Erythroblast (primary cell): ENCODE measurements around the gene GPR151.

ENCODE experiments used
- DNase-seq, 2 experiments: peaks; one replicate each; lab custom pipeline; 2025; lab: John Stamatoyannopoulos, UW
- GATA1 ChIP-seq: IDR thresholded peaks from 2 replicates; pipeline ENCODE4 v1.6.1; 2011; ENCODE audit warnings: low read depth, mild to moderate bottlenecking, control low read depth, low read length, moderate library complexity
- POLR2A ChIP-seq: IDR thresholded peaks from 2 replicates; pipeline ENCODE4 v1.6.1; 2011; ENCODE audit warnings: mild to moderate bottlenecking, low read length

Gene GPR151

DNA sequence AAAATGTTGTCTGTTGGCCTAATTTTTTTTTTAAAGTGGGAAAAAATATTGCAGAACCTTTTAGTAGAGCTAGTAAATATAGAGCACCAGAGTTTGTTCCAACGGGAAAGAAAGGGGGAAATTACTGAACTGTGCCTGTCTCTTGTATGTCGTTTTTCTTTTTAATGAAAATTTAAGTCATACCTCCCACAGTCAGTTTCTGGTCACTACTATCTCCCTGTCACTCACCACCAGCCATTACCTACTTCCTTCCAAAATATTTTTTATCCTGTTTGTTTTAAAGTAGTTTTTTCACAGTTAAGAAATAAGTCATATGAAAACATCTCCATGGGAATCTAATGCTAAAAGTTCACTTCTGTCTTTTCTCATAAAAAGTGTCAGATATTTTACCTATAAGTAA is 21.3 kb downstream of the GPR151 start:
- TF ChIP-seq GATA1 (no peak), POLR2A (no peak)
- DNase-seq: no peak

GRCh38 chr5:146490089-146490843 is 25.7 kb downstream of the GPR151 start:
- TF ChIP-seq GATA1 (no peak), POLR2A (no peak)
- DNase-seq: no peak

DNA sequence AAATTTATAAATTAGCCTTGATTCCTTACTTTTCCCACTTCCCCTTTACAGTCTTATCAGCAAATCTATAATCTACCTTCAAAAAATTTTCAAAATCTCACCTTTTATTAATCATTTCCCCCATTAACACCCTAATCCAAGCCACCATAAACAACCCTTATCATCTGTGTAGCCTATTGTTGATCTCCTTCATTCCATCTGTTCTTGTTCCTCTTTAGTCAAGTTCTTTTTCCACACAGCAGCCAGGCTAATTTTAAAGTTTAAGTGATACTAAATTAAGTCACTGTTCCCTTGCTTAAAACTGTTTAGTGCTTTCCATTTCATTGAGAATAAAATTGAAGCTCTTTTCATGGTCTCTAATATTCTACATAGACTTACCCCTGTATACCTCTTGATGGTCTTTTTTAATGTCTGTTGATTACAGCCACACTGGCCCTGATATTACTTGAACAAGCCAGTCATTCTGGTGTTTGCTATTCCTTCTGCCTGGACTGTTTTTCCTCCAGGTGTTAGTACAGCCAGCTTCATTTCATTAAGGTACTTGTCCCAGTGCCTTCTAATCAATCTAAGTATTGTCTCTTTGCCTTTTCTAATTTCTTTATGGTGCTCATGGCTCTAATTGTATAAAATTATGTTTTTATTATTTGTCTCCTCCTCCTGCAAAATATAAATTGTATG is 31.1 kb downstream of the GPR151 start:
- TF ChIP-seq POLR2A (no peak), GATA1 (no peak)
- DNase-seq: no peak

DNA sequence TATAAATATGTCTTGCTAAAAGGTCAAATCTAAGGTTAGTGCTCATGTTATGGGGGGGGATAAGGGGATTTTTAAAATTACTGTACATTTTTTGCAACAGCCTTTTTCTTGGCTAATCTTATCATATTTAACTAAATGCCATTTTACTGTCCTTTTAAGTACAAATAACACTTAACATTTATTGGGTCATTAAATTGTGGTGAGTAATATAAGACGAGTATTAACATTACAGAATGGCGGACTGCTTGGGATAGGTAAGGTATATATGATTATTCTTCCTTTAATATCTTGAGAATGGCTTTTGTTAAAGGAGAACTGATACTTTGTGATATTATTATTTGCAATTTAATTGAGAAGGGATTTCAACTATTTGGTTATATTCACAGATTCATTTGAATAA is 33.2 kb downstream of the GPR151 start:
- no peak for DNase-seq
- TF ChIP-seq POLR2A (no peak), GATA1 (no peak)

DNA sequence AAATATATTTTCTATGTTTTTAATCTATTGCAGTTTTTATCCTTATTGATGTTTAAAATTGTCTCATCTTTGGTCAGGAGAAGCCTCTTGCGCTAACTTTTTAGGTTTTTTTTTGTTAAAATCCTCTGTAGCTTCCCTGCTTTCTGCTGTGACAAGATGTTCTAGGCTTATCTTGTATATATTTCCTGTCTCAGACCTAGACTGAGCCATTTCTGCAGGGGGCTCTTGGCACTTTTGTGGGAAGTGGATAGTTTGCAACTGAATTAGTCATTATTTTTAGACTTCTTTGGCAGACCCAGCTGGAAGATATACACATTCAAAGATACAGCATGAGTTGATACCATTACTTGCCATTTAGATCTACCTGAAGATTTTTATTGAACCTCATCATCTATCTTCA is 40.1 kb downstream of the GPR151 start:
- TF ChIP-seq POLR2A: no peak
- no peak for TF ChIP-seq GATA1
- DNase-seq: no peak

DNA sequence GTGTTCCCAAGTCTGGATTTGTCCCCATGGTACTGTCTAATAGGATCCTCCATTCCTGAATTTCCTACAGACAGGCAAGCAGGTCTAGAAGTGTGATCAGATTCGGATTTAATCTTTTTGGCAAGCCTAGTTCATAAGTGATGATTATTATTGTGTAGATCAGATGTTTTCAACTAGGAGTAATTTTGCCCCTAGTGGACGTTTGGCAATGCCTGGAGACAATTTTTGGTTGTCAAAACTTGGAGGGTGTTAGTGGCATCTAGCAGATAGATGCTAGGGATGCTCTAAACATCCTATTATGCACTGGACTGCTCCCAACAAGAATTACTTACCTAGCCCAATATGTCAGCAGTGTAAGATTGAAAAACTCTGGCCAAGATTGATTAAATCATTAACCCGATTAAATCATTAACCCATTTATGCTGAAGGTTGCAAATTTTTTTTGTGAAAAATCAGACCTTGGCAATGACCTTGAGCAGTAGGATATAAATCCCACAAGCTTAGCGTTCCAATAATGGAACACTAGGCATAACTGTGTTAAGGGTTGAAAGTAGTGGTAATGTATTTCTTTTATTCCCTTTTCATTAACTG is 40.7 kb downstream of the GPR151 start:
- TF ChIP-seq GATA1: no peak
- no peak for TF ChIP-seq POLR2A
- DNase-seq: peak in 1 of 2 experiments; percentile 3

GRCh38 chr5:146474065-146474464 is 41.9 kb downstream of the GPR151 start:
- TF ChIP-seq POLR2A (no peak), GATA1 (no peak)
- DNase-seq: no peak

GRCh38 chr5:146467760-146468159 is 48.2 kb downstream of the GPR151 start:
- DNase-seq: no peak
- TF ChIP-seq POLR2A (no peak), GATA1 (no peak)

- TF ChIP-seq GATA1 (no peak), POLR2A (no peak)
- peak in 1 of 2 experiments; percentile 18 for DNase-seq
Measured at GRCh38 chr5:146466521-146467349, 49.3 kb downstream of the GPR151 start.

- TF ChIP-seq GATA1: no peak
- TF ChIP-seq POLR2A: no peak
- DNase-seq: peak in 1 of 2 experiments; percentile 4
Measured at GRCh38 chr5:146463446-146463845, 52.5 kb downstream of the GPR151 start.
